GM19043 (cell line): ENCODE results near the gene PTGS1.
"Not testable (repeated sequence)": the region's sequence is repeated elsewhere in the genome, so short reads cannot be mapped to it uniquely, and the experiment has no call there.

Experiments used
- ATAC-seq: cut with Tn5 transposase; IDR thresholded peaks from one replicate; pipeline ENCODE4 v1.9.1; 2021; ENCODE audit warnings: low read depth; ENCODE audit not compliant: unreplicated experiment

The PTGS1 gene

GRCh38 chr9:122394265-122395125 lies 23.7 kb downstream of the PTGS1 start:
- ATAC-seq = no peak

GRCh38 chr9:122396614-122397148 lies 25.9 kb downstream of the PTGS1 start:
- no peak for ATAC-seq

GRCh38 chr9:122397749-122398148 lies 26.9 kb downstream of the PTGS1 start:
- no peak for ATAC-seq

- ATAC-seq = no peak
Measured at GRCh38 chr9:122398371-122398924, 27.6 kb downstream of the PTGS1 start.

- ATAC-seq = no peak
Measured at GRCh38 chr9:122401896-122402295, 31.1 kb downstream of the PTGS1 start.

GRCh38 chr9:122402403-122402871 lies 31.6 kb downstream of the PTGS1 start:
- ATAC-seq = no peak

GRCh38 chr9:122402874-122403273 lies 32.0 kb downstream of the PTGS1 start:
- ATAC-seq = no peak

- no peak for ATAC-seq
Measured at GRCh38 chr9:122403381-122404000, 32.7 kb downstream of the PTGS1 start.

GRCh38 chr9:122405304-122406069 lies 34.7 kb downstream of the PTGS1 start:
- ATAC-seq = not testable (repeated sequence)

GRCh38 chr9:122406070-122406890 lies 35.5 kb downstream of the PTGS1 start:
- no peak for ATAC-seq

GRCh38 chr9:122414108-122414507 lies 43.3 kb downstream of the PTGS1 start:
- not testable (repeated sequence) for ATAC-seq

GRCh38 chr9:122418016-122418415 lies 47.2 kb downstream of the PTGS1 start:
- no peak for ATAC-seq

GRCh38 chr9:122420315-122420714 lies 49.5 kb downstream of the PTGS1 start:
- no peak for ATAC-seq

GRCh38 chr9:122425087-122425486 lies 54.3 kb downstream of the PTGS1 start:
- no peak for ATAC-seq

- ATAC-seq = no peak
Measured at GRCh38 chr9:122426723-122427122, 55.9 kb downstream of the PTGS1 start.

GRCh38 chr9:122442568-122442967 lies 71.7 kb downstream of the PTGS1 start:
- ATAC-seq = no peak

- ATAC-seq = no peak
Measured at GRCh38 chr9:122444041-122444733, 73.4 kb downstream of the PTGS1 start.
